Glomerular endothelial cell (primary cell): ENCODE measurements around the gene HIVEP3. TPM values are rescaled to one million over a fixed set of nuclear protein-coding genes. Genes with fewer than 3 reads are reported as not detected.

ENCODE experiments used
- DNase-seq: peaks from one replicate; pipeline ENCODE4 v3.0.0-alpha.2; 2011; ENCODE audit warnings: low read depth, low spot score; ENCODE audit errors: extremely low read depth
- total RNA-seq: library from RNA; depleted of rRNA; stranded (reverse); fragments of >200 nt; gene quantifications from 2 replicates; pipeline ENCODE4 v1.2.3, GENCODE V29; 2015

The HIVEP3 gene
- total RNA-seq, 1 donor from 2014 or later: 7.6 TPM

GRCh38 chr1:41675401-41675800 lies 243.3 kb downstream of the HIVEP3 start:
- no peak for DNase-seq

DNA sequence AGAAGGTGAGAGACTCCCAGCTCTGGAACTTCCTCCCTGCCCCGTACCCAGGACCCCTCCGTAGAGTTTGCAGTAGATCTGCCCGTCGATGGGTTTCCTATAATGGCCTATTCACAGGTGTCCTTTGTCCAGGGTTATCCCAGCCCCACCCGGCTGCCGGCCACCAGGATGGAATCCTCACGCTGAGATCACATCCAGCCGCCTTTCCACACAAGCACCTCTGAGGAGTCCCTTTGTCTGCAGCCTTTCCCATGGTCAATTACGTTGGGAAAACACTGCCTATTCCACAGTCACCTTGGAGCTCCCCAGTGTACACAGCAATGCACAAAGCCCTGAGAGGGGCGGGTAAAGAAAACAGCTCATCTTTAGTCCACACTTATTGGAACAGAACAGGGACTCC lies 244.2 kb downstream of the HIVEP3 start:
- no peak for DNase-seq

DNA sequence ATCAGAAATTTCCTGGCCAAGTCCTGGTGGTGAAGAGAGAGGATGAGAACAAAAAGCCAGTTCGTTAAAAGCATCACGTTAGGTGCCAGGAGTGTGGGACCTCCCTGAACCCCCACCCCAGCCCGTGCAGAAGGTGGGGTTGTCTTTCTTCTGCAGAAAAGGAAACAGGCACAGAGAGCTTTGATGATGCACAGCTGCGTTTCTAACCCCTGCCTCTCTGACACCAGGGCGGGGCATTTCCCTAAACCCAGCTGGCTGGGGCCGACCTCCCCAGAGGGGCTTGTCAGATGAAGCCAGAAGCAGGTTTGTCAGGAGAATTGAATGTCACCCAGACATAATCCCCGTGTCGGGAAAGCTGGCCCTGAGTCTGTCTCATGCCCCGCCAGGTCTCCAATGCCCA lies 244.9 kb downstream of the HIVEP3 start:
- no peak for DNase-seq

DNA sequence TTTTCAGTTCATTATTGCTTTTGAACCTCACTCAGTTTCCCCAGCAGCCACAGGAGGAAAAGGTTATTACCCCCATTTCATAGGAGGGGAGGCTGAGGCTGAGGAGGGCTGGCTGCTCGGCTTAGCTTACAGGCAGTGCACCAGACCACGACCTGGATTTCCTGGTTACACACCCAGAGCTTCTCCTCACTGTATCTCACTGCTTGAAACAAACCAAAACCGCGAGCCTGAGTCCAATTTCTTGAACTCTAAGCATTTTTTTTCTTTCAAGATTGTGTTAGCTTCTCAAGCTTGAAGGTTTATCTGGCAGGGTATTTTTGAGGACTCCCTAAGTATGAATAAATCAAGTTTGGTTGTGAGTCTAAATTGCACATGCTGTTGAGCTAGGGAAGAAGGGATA lies 245.3 kb downstream of the HIVEP3 start:
- DNase-seq: no peak

- DNase-seq: no peak
These were observed 245.9 kb downstream of the HIVEP3 start for GRCh38 chr1:41672641-41673361.

DNA sequence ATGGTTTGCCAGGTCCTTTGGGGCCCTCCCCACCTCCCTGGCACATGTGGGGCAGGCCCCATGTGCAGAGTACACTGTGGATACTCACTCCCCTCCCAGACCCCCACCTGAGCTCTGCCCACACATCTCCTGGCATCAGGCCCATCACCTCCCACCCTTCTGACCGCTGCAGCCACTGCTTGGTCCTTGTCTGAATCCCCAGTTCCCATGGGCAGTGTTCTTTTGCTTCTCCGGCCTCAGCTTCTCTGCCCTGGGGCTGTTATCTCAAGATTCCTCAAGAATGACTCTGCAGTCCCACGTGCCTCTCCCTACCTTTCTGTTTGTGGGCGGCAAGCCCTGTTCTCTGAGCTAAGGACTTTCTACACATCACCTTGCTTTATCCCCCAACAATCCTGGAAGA lies 246.5 kb downstream of the HIVEP3 start:
- no peak for DNase-seq

- no peak for DNase-seq
These were observed 247.5 kb downstream of the HIVEP3 start for GRCh38 chr1:41671116-41671755.

GRCh38 chr1:41670217-41670957 lies 248.3 kb downstream of the HIVEP3 start:
- no peak for DNase-seq

- no peak for DNase-seq
These were observed 249.8 kb downstream of the HIVEP3 start for GRCh38 chr1:41668967-41669366.

DNA sequence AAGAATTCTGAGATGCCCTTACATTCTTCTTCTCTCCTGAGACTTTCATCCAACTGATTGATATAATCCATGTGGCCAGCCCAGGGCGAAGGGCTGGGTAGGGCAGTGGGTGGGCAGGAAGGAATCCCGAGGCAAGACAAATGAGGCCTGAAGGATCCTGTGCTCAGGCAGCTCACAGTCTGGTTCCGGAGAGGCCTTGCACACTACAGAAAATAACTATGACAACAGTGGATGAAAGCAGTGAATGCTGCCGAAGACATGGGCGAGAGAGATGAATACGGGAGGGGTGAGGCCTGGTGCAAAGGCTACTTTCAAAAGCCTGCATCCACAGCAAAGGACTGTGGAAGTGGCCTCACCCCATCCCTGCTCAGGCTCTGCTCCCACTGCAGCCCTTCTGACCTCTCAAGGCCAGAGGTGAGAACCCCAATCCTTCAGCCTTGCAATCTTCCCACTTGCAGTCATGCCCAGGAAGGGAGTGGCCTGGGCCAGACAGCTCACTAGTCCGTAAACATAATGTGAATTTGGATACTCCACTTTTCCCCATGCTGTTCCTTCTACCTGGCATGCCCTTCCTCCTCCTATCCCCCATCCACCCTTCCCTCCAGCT lies 250.6 kb downstream of the HIVEP3 start:
- DNase-seq: no peak

DNA sequence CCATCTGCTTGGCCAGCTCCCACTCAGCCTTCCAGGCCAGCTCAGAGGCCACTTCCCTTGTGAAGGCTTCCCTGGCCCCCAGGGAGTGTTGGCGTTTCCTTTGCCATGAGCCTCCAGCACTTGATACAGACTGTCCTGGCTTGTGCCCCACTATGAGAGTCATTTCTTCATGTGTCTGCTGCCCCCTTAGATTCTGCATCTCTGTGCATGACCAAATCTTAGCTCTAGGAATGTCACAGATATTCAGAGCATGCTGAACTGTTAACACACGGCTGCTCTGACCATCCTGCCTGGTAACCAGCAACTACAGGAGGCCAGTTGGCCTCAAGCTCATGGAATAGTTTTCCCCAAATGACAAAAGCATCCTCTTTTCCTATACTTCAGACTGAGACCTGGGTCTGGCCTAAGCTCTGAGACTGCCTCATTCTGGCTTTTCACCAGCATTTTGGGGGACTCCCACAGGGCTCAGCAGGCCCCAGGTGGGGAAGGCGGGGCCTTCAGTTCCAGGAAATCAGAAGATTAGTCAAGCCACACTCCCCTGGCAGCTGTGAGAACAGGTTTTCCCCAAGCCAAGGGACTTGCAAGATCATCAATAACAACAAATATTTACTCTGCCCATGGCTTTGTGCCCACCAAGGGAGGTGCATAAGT lies 251.6 kb downstream of the HIVEP3 start:
- DNase-seq: no peak

DNA sequence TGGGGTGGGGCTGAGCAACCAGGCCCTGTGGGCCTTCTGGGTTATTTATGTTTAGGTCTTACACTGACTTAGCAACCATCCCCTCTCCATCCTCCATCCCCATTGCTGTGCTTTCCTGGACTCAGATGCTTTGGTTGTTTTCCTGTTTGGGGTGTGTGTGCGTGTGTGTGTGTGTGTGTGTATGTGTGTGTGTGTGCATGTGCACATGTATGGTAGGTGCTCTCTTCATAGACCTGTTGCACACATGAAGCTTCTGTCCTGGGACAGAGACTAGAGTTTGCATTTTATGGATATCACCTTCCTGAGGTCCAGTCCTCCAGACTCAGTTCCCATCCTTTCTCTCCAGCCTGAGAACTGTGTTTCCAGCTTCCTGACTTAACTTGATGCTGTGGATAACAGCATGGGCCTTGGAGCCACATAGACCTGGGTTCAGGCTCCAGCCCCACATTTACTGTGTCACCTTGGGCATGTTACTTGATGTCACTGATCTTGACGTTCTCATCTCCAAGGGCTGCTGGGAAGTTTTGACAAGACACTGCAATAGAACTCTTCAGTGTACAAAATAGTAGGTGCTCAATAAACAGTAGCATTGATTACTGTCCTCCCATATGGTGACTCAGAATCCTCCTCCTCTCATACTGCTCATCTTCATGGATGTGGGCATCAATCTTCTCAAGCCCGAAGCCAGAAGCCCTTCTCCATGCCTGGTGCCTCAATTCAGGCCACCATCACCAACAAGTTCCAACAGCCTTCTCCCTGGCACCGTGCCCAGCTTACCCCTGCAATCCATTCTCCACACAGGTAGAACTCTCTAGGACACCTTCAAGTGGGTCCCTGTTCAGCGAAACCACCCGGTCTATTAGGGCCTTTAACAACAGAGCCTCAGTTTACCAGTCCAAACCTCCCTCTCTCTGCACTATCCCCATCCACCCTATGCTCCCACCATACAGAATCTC lies 252.5 kb downstream of the HIVEP3 start:
- no peak for DNase-seq

DNA sequence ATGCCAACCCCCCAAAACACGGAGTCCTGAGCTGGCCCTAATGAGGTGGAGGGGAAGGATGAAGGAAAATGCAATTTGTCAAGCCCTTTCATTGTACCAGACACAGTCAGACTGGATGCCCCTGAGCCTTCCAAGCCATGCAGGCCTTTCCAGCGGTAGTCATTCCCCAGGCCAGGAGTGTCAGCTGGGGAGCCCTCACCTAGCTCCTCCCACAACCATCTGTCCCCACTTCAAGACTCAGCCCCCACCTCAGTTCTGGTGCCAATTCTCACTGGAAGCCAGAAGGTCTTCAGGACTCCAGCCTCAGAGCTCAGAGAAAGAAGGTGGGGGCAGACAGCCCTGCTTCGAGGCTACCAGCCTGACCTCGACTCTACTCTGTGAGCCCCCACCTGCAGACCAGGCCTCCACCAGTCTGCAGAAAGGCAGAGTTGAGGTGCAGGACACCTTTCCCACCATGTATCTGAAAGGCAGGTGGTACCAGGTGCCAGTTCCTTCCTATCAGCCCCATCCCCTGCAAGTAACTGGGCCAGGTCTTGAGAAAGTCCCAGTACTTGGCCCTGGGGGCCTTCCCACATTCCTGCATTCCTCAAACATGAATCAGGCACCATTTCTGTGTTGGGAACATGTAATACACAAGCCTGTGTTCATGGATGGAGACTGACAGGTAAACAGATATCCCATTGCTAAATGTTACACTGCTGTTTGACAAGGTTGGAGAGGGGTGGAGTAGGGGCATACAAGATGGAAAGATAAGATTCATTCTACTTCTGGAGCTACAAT lies 253.7 kb downstream of the HIVEP3 start:
- DNase-seq: peak; percentile 12

DNA sequence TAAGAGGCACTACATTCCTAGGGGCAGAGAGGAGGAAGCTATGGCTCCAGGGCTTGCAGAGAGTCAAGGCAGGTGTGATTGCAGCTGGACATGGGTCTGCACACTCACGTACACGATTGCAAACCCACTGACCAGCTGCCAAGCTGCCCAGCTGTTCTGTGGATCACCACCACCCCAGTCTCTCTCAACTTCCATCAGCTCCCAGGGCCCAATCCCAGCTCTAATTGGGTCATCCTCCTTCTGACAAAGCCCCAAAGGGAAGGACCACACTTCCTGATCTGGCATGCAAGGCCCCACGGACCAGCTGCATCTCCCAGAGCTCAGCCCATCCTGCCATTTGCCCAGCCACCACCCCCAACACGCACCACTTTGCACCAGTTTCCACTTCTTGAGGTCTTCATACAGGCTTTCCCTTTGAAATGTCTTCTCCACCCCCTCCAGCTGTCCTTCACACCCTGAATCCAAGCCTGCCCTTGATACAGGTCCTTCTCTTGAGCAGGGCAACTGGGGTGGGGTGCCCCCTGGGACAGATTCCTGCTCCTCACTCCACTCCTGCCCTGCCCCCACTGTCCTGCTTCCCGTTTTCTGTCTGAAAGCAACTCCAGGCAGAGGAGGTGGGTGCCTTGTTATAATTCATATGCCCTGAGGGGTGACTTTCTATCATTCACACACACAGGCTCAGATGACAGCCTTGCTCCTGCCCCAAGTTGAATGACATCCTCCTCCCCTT lies 254.9 kb downstream of the HIVEP3 start:
- no peak for DNase-seq

GRCh38 chr1:41662765-41663437 lies 255.8 kb downstream of the HIVEP3 start:
- no peak for DNase-seq

- no peak for DNase-seq
These were observed 256.5 kb downstream of the HIVEP3 start for GRCh38 chr1:41662061-41662764.

- DNase-seq: no peak
These were observed 257.2 kb downstream of the HIVEP3 start for GRCh38 chr1:41661428-41662060.
